Hippocampal formation (tissue), 2 donors: ENCODE data around the gene STAB2.
"Not testable (repeated sequence)": the region's sequence is repeated elsewhere in the genome, so short reads cannot be mapped to it uniquely, and the experiment has no call there.

Experiments
- DNase-seq, 2 donors: peaks; one replicate each; lab custom pipeline; 2025; lab: John Stamatoyannopoulos, UW

STAB2 gene

DNA sequence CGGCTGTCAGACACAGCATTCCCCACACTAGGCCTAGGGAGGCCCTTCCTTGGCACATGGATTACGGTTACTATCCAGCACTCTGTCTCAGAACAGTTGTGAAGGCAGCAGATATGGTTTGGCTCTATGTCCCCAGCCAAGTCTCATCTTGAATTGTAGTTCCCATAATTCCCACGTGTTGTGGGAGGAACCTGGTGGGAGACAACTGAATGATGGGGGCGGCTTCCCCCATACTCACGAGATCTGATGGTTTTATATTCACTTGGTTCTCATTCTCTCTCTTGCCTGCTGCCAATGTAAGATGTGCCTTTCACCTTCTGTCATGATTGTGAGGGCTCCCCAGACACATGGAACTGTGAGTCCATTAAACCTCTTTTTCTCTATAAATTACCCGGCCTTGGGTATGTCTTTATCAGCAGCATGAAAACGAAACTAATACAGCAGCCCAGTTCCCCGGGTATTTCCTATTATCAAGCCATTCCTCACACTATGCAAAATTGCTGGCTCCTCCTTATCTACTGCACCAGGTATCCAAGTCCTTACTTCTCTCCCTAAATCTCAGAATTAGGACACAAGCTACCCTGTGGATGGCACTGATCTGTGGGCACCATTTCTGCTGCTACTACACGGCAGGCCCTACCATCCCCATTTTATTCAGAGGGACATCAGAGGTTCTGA lies 220.6 kb downstream of the STAB2 start:
- DNase-seq = no peak

- DNase-seq = no peak
These were observed 221.3 kb downstream of the STAB2 start for GRCh38 chr12:103808239-103808880.

GRCh38 chr12:103809154-103809553 lies 222.1 kb downstream of the STAB2 start:
- DNase-seq = no peak

GRCh38 chr12:103809639-103810038 lies 222.6 kb downstream of the STAB2 start:
- not testable (repeated sequence) for DNase-seq

DNA sequence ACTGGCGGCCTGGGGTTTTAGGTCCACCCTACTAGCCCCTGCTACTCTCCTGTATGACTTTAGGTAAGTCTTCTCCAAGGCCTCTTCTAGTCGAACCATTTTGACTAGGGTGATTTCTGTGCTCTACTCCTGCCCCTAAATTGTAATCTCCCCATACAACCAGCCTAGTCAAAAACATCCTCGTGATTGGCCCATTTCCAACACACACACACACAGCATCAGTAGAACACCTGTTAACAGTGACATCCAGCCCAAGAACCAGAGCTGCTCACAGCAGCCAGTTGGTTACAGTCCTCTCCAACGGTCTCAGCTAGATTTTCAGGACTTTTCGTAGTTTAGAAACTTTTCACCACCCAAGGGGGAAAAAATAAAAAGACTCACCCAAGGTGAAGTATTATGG lies 223.0 kb downstream of the STAB2 start:
- DNase-seq = no peak

DNA sequence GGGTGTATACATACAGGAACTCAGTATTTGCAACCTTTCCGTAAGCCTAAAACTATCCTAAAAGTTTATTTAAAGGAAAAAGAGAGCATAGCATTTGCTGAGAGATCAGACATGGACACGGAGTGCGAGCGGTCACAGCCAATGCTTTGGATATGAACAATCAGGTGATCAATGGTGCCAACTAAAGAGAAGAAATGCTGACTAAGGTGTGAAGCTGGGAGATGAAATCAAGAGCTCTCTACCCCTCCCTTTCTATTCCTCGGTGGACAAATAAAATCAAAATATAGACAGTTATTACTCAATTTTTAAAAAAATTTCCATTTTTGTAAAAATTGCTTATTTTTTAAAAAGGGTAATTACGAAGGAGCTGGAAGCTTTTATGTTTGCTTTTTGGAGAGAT lies 224.7 kb downstream of the STAB2 start:
- DNase-seq = no peak

- DNase-seq = no peak
These were observed 225.7 kb downstream of the STAB2 start for GRCh38 chr12:103812789-103813188.

DNA sequence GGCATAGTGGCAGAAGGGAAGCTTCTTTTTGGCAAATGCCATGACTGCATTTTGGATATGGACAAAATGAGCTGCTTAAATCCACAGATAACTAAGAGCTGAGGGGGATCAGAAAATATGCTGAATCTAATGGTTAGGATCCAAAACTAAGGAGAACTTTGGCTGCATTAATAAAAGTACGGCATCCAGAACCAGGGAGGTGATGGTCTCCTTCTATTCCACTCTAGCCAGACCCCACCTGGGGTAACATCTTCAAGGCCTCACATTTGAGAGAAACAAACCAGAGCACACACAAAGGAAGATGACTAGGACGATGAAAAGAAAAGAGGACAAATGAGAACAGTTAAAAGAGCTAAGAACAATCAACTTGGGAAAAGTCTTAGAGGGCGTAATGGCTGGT lies 226.4 kb downstream of the STAB2 start:
- DNase-seq = no peak

GRCh38 chr12:103813949-103814348 lies 226.9 kb downstream of the STAB2 start:
- no peak for DNase-seq

DNA sequence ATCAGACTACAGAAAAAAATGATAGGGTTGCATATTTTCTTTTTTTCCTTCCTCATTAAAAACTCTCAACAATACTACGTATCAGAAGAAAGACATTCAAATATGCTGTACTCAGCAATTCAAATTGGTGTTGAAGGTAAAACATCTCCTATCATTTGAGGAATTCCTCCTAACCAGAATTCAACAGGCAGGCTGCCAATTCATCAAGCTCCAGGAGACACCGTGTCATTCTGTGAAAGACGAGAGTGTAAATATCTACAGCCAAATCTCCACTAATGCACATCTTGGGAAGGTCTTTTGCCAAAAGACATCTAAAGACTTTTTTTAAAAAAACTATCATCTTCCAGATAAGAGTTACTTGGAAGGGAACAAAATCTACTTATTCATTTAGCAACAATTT lies 227.4 kb downstream of the STAB2 start:
- DNase-seq = no peak
